ENCODE results near the gene GRAMD1A.

DNA sequence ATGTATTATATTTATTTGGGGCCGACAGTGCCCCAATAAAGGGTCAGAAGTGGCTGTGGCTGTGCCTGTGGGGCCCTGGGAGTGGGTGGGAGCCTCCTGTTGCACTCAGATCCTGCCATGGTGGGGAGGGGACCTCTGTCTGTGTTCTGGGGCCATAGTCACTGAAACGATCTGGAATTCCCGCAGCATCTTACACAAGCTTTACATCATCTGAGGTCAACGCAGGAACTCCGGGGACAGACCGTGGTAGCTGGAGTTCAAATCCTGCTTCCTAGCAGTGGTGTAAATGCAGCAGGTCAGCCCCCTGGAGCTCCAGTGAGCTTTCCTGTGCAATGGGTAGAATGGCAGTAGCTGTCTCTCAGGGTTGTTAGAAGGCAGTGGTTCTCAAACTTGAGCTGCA lies 26.3 kb downstream of the GRAMD1A start:
- TF ChIP-seq, protein P1, sequence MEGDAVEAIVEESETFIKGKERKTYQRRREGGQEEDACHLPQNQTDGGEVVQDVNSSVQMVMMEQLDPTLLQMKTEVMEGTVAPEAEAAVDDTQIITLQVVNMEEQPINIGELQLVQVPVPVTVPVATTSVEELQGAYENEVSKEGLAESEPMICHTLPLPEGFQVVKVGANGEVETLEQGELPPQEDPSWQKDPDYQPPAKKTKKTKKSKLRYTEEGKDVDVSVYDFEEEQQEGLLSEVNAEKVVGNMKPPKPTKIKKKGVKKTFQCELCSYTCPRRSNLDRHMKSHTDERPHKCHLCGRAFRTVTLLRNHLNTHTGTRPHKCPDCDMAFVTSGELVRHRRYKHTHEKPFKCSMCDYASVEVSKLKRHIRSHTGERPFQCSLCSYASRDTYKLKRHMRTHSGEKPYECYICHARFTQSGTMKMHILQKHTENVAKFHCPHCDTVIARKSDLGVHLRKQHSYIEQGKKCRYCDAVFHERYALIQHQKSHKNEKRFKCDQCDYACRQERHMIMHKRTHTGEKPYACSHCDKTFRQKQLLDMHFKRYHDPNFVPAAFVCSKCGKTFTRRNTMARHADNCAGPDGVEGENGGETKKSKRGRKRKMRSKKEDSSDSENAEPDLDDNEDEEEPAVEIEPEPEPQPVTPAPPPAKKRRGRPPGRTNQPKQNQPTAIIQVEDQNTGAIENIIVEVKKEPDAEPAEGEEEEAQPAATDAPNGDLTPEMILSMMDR (IDR thresholded peaks at IDR 0.05; ENCODE audit: low read depth, low read length, poor library complexity, severe bottlenecking) = no peak
- TF ChIP-seq EZH2phosphoT487 (IDR thresholded peaks at IDR 0.05; ENCODE audit: borderline replicate concordance, low read length) = no peak
